ENCODE data around the gene CD69.

The CD69 gene

DNA sequence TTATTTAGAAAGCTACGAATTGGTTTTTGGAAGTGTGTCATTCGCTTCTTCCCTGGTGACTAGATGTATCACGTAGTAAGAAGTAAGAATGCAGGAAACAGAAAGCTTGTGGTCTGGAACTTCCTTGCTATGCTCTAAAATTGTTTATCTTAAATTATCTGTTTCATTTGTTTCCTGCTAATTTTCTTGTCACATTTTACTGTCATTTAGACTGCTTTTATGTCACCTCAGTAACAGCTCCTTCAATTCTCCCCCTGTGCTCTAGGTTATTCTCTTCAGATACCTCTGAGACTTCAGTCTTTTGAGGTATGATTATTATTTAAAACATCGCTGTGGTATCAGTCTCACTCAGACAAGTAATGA lies 699 bp upstream of the CD69 start:
- TF ChIP-seq, protein P1, sequence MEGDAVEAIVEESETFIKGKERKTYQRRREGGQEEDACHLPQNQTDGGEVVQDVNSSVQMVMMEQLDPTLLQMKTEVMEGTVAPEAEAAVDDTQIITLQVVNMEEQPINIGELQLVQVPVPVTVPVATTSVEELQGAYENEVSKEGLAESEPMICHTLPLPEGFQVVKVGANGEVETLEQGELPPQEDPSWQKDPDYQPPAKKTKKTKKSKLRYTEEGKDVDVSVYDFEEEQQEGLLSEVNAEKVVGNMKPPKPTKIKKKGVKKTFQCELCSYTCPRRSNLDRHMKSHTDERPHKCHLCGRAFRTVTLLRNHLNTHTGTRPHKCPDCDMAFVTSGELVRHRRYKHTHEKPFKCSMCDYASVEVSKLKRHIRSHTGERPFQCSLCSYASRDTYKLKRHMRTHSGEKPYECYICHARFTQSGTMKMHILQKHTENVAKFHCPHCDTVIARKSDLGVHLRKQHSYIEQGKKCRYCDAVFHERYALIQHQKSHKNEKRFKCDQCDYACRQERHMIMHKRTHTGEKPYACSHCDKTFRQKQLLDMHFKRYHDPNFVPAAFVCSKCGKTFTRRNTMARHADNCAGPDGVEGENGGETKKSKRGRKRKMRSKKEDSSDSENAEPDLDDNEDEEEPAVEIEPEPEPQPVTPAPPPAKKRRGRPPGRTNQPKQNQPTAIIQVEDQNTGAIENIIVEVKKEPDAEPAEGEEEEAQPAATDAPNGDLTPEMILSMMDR (IDR thresholded peaks at IDR 0.05): no peak
- Histone ChIP-seq H3K4me1 (ENCODE audit: control insufficient read depth in 1 of 2, insufficient read depth in 1 of 2, low read depth in 1 of 2, low read length in 1 of 2) (peaks cover 32 to 43% of the 10 kb centered on the region in 2 experiments), H3K27ac (peak overlapping the region; percentile 32), H3K27me3 (no peaks in the 10 kb centered on the region), H3K4me3 (ENCODE audit: low read depth in 1 of 2, low read length in 1 of 2) (no peak overlapping the region), H3K9me3 (no peaks in the 10 kb centered on the region), H3K36me3 (no peaks in the 10 kb centered on the region)

DNA sequence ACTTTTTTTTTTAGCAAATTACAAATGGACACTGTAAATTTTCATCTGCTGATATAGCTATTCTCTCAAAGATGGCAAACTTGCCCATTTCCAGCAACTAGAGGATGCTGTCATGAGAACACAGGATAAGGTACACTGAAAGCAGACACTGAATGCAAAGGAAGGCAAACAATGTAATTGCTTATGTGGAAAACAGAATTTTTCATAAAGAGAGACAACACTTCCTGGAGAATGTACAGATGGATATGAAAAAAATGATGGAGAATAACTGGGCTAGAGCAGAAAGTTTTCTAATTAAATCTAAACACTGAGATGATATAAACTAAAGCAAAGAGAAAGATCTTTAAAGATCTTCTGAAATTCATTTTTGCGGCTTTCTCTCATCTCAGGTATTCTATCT lies 581 bp downstream of the CD69 start:
- Histone ChIP-seq H3K4me1 (ENCODE audit: control insufficient read depth in 1 of 2, insufficient read depth in 1 of 2, low read depth in 1 of 2, low read length in 1 of 2) (peaks cover 32 to 42% of the 10 kb centered on the region in 2 experiments), H3K27me3 (no peaks in the 10 kb centered on the region), H3K36me3 (no peaks in the 10 kb centered on the region), H3K4me3 (ENCODE audit: low read depth in 1 of 2, low read length in 1 of 2) (no peak overlapping the region), H3K27ac (no peak overlapping the region), H3K9me3 (no peaks in the 10 kb centered on the region)
- TF ChIP-seq, protein P1 (IDR thresholded peaks at IDR 0.05): no peak

DNA sequence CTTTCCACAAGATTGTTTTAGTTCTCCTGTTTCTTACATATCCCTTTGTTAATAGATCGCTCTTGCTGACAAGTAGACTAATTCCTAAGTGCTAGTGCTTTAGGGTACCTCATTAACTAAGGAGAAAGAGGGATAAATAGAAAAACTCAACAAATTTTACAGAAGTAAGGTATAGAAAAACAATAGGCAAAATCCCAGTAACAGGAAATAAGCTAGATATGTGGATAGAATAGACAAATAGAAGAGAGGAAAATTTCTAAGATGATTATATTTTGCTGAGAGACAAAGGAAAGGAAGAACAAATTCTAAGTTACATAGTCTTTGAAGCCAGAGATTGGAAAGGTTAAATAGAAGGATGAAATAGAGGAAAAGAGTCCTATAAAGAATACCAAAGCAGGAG lies 1.0 kb downstream of the CD69 start:
- Histone ChIP-seq H3K27ac (no peak overlapping the region), H3K4me3 (ENCODE audit: low read depth in 1 of 2, low read length in 1 of 2) (peak overlapping the region in 1 of 2 experiments; percentile 59), H3K9me3 (no peaks in the 10 kb centered on the region), H3K36me3 (no peaks in the 10 kb centered on the region), H3K4me1 (ENCODE audit: control insufficient read depth in 1 of 2, insufficient read depth in 1 of 2, low read depth in 1 of 2, low read length in 1 of 2) (peaks cover 28 to 38% of the 10 kb centered on the region in 2 experiments), H3K27me3 (no peaks in the 10 kb centered on the region)
- TF ChIP-seq, protein P1 (IDR thresholded peaks at IDR 0.05): no peak

DNA sequence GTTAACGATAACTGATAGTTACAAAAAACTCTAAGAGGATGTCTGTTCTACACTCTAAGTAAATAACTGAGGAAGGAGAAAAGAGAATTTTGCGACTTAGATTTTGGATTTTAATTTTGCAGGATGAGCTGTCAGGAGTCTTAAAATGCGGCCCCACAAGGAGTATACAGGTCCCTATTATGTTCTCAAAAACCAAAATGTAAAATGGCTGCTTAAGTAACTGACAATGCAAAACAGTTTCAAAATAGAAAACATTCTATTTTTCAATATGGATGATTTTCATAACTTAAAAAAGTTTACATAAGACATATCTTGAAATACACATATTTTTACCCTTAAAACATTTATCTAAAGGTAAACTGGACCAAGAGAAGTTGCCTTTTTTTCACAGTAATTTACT lies 2.6 kb downstream of the CD69 start:
- Histone ChIP-seq H3K36me3 (no peaks in the 10 kb centered on the region), H3K9me3 (no peaks in the 10 kb centered on the region), H3K27me3 (no peaks in the 10 kb centered on the region), H3K27ac (peak overlapping the region; percentile 73), H3K4me3 (ENCODE audit: low read depth in 1 of 2, low read length in 1 of 2) (peak overlapping the region; percentile 59 to 89), H3K4me1 (ENCODE audit: control insufficient read depth in 1 of 2, insufficient read depth in 1 of 2, low read depth in 1 of 2, low read length in 1 of 2) (peaks cover 22 to 28% of the 10 kb centered on the region in 2 experiments)
- TF ChIP-seq, protein P1 (IDR thresholded peaks at IDR 0.05): no peak

DNA sequence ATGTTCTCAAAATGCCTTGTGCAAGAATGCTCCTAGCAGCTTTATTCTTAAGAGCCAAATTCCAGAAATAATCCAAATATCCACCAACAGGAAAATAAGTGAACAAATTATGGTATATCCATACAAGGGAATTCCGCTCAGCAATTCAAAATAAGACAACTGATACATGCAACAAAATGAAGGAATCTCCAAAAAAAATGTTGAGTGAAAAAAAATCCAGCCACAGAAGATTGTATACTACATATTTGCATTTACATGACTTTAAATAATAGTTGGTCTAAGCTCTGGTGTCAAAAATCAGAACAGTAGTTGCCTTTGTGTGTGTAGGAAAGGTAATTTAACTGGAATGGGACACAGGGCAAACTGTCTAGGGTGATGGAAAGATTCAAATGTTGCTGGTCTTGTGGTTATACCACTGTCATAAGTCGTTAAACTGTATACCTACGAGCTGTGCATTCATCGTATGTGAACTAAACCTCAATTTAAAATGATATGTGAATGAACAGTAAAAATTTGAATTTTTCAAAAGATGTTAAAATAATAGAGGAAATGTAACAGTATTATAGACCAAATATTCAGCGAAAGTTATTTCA lies 3.2 kb downstream of the CD69 start:
- no peaks in the 10 kb centered on the region for H3K27me3 ChIP-seq
- no peaks in the 10 kb centered on the region for H3K9me3 ChIP-seq
- H3K36me3 ChIP-seq: no peaks in the 10 kb centered on the region
- H3K4me1 ChIP-seq (ENCODE audit: control insufficient read depth in 1 of 2, insufficient read depth in 1 of 2, low read depth in 1 of 2, low read length in 1 of 2): peaks cover 22 to 30% of the 10 kb centered on the region in 2 experiments
- TF ChIP-seq, protein P1 (IDR thresholded peaks at IDR 0.05): no peak
- H3K27ac ChIP-seq: no peak overlapping the region
- H3K4me3 ChIP-seq (ENCODE audit: low read depth in 1 of 2, low read length in 1 of 2): no peak overlapping the region
